Measurements from ENCODE around the gene HOXC10.

Gene HOXC10

DNA sequence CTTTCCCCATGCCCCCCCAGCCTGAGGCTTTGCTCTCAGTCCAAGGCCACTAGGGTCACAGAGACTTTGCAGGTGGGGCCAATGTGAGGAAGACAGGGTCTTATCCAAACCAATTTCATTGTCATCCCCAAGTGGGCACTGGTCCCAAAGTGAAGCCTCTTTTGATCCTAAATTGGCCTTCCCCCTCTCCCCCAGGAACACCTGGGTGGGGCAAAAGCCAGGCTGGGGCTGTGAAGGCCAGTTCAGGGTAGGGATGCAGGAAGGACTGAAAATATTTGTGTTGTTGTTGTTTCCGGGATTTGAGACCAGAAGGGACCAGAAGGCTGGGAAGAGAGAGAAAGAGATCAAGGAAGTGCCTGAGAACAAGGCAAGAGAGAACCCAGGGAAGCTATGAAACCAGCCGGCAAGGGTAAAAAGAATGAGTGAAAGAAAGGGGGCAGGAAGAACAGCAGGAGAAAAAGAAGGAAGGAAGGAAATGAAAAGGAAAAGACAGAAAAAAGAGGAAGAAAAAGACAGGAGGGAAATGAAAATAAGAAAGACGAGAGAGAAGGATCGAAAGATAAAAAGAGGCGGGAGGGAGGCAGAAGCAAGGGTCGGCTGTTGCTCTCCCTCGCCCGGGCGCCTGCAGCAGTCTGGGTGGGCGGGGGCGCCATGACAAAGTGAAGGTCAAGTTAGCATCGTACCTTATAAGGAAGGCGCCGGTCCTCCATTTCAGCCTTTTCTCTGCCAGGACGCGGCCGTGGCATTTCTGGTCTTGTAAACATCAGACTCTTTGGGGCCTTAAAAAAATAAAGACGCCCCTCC is 19.5 kb upstream of the HOXC10 start:
- no peak for DNase-seq (ENCODE audit: low read depth in 2 of 2)

- no peak for DNase-seq (ENCODE audit: low read depth in 2 of 2)
Measured at GRCh38 chr12:53966085-53966384, 18.9 kb upstream of the HOXC10 start.

- no peak for DNase-seq (ENCODE audit: low read depth in 2 of 2)
Measured at GRCh38 chr12:53966385-53967133, 18.4 kb upstream of the HOXC10 start.

- no peak for DNase-seq (ENCODE audit: low read depth in 2 of 2)
Measured at GRCh38 chr12:53967421-53967925, 17.5 kb upstream of the HOXC10 start.

DNA sequence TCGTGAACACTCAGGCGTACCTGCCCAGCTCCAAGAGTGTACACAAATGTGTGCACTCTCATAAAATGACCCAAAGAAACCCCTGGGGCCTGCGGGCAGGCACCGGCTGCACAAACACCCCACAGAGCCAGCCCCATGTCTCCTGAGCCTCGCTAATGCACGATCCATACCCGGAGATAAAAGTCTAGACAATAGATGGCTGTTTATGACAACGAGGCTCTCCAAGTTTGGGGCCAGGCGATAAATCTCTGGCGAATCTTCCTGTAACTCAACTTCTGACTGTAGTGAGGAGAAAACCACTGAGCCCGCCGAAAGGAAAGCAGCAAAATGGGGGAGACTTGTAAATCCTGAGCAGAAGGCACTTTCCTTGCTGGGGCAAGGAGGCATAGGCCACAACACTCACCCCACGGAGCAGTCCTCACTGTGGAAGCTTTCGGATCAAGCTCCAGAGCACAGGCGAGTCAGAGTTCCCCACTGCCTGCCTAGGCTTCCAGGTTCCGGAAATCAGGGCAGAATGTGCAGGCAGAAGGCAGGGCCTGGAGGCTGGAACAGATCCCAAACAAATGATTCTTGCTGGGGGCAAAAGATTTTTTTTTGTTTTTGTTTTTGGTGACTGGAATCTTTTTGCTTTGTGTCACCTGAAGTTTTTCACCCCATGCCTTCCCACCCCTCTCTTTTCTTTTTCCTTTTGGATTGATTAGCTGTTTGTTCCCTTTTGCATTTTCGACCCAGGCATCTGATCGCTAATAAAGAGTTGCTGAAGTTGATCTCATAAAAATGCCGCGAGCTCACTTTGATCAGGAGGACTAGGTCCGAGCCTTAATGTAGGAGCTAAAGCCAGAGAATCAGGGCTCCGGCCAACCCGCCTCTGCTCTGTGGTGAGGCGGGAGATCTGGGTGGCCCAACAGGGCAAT is 16.5 kb upstream of the HOXC10 start:
- DNase-seq (ENCODE audit: low read depth in 2 of 2), result no peak

DNA sequence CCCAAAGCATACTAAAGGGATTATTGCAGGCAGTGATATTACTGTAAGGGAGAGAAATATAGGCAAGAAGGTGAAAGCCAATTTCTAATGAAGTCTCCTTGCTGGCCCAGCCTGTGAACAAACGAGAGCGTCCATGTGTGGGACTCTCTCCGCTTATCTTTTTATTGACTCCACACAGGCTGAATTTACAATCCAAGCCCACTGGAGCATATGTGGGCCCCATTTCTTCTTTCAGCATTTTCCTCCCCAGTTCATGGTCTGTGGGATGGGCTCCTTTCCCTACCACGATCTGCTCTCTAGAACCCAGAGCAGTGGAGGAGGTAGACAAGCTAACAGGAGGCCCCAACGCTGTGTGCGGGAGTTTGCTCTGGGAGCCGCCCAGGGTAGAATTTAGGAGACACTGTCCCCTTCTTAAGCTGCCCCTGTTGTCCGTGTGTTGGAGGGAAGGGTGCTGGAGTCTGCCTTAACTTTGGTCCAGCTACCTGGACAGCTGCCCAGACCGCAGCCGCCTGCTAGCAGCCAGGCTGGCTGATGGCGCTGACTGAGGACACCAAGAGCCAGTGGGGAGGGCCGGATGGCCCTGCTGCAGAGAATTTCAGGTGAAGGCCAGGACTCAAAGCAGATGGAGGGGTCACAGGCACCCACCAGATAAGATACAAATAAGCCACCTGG is 15.2 kb upstream of the HOXC10 start:
- no peak for DNase-seq (ENCODE audit: low read depth in 2 of 2)

DNA sequence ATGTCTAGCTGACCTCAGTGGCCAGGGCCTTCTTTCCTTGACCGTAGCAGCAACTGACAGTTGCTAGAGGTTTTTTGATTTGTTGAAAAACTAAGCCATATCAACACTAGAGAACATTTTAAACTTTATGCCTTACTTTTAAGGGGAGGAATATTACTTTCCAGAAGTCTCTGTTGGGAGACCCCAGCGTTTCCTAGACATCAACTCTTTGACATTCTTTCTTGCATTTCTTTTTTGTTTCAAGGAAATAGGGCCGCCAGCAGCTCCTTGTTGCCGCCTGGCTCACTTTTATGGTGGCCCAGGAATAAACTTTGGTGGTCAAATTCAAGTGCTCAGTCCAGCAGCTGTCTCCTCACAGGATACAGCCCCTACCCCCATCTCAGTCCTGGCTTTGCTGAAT is 14.5 kb upstream of the HOXC10 start:
- no peak for DNase-seq (ENCODE audit: low read depth in 2 of 2)

- no peak for DNase-seq (ENCODE audit: low read depth in 2 of 2)
Measured at GRCh38 chr12:53971129-53971528, 13.8 kb upstream of the HOXC10 start.

DNA sequence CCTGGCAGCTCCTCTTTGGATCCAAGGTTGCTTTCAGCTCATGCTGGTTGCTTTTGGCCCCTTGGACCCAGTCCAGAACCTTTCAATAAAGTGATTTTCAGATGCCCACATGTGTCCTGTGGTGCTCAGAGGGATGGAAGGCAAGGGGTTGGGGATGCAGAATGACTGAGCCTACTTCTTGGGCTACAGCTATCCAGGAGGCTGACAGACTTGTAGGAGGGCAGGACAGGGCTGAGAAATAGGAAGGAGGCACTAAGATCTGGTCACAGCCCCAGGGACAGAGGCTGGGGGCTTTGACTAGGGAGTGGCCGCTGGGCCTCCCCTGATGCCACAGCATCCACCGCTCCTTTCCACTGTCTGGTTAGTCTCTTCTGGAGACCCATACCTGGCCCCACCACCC is 13.3 kb upstream of the HOXC10 start:
- DNase-seq (ENCODE audit: low read depth in 2 of 2), result no peak

DNA sequence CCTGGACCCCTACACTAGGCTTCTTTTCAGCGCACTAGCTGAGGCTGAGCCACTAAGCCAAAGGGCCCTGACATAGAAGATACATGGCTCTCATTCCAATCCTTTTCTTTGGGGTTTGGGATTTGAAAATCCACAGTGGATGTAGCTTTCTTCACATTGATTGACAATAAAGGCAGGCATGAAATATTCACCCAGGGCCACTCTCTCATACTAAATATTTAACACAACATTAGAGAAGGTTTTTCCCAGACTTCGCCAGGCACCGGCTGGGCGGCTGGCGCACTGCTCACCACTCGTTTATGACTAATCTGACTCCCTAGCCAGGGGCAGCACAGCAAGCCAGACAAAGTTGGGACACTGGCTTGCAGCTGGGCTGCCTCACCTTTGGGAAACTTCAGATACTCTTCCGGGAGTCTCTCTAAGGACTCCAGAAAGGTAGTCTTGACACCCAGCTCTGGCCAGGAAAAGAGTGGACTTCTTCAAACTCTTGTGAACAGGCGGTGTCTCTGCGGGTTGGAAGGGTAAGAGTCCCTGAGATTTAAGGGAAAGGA is 12.7 kb upstream of the HOXC10 start:
- DNase-seq (ENCODE audit: low read depth in 2 of 2), result no peak

GRCh38 chr12:53972722-53973235 is 12.2 kb upstream of the HOXC10 start, which contains the start of gene HOXC11:
Gene HOXC11 (plus strand): TSS chr12:53973126. CDS start chr12:53973242, 116 bp downstream.
- no peak for DNase-seq (ENCODE audit: low read depth in 2 of 2)

GRCh38 chr12:53973236-53974042 is 11.5 kb upstream of the HOXC10 start:
- no peak for DNase-seq (ENCODE audit: low read depth in 2 of 2)

- DNase-seq (ENCODE audit: low read depth in 2 of 2), result no peak
Measured at GRCh38 chr12:53974084-53975063, 10.6 kb upstream of the HOXC10 start, which contains the start of gene HOTAIR. Gene HOTAIR (minus strand): TSS chr12:53974954.

- no peak for DNase-seq (ENCODE audit: low read depth in 2 of 2)
Measured at GRCh38 chr12:53975064-53975471, 9.9 kb upstream of the HOXC10 start.

DNA sequence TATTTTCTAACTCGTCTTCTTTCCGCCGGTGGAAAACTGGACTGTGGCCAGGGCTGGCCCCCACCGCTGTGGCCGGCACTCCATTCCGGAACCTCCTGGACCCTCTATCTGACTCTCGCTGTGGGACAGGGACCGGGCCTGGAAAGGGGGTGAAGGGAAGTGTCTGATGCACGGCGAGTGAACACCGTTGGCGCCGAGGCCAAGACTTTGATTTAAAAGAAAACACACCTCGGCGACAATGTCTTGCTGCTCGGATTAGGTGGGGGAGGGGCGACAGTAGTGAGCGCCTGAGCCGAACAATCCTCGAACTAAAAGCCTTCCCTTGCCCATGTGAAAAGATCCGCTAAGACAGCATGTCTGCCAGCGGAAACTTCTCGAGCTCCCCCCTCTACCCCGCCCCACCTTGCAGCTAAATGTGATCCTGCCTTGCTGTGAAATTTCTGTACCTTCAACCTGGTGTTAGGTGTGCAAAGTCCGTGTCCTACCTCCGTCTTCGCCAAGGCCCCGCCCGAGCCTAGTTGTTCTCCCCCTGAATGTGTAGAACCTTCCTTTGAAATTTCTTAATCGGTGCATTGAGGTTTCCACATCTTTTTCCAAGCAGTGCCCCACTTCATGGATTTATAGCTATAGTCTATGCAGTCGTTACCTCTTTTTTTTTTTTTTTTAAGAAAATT is 9.3 kb upstream of the HOXC10 start:
- no peak for DNase-seq (ENCODE audit: low read depth in 2 of 2)

DNA sequence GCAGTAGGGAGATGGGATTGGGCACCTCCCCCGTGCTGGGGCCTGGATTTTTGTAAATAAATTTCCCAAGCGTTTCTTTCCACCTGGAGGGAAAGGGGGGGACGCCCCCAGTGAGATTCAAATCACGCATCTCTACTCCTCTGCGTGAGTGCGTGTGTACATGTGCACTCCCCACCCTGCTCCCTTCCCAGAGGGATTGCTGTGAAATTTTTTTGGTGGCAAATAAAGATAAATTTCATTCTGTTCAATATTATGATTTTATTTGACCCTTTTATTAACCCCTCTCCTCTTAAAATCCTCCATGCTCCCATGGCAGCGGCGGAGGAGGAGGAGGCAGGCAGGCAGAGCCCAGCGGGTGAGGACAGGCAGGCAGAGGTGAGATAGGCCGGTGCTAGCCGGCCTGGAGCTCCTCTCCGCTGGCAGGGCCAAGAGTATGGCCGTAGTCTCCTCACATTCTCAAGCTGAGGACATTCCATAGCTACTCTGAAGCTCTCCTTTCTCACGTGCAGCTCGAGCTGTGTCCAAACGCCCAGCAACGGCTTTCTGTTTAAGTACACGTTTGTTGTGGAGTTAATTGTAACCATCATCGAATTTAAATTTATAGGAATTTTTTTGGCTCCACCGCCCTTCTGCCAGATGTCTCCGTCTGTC is 8.6 kb upstream of the HOXC10 start:
- DNase-seq (ENCODE audit: low read depth in 2 of 2), result no peak

- no peak for DNase-seq (ENCODE audit: low read depth in 2 of 2)
Measured at GRCh38 chr12:53976823-53977595, 7.9 kb upstream of the HOXC10 start.

All from fibroblast of skin of left biceps (primary cell).